Measurements from ENCODE around the gene ETV5. TPM values are rescaled to one million over a fixed set of nuclear protein-coding genes. Genes with fewer than 3 reads are reported as not detected.

Gene ETV5
- total and polyA plus RNA-seq, 4 donors: 3.3 to 14.9 (median 5.5) TPM

DNA sequence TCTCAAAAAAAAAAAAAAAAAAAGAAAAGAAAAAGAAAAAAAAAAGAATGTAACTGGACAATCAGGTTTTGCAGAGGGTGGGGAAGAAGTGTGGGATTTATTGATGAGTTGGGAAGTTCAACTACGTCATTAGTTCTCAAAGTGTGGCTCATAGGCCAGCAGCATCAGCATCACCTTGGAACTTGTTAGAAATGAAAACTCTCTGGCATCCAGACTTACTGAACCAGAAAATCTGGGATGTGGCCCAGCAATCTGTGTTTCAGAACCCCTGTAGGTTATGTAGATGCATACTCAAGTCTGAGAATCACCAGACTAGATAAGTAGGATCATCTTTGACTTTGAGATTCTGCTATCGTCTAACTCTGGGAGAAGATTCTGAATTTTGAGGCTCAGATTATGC, 45.8 kb upstream of the ETV5 start:
- TF ChIP-seq EGR1 (IDR thresholded peaks at IDR 0.05; ENCODE audit: low read depth in 2 of 2): no peak
- TF ChIP-seq GABPA (IDR thresholded peaks at IDR 0.05 in 1 of 2, conservative IDR thresholded peaks at IDR 0.05 in 1 of 2): no peak
- TF ChIP-seq NR2F2 (IDR thresholded peaks at IDR 0.05): no peak
- no peak for TF ChIP-seq SP1 (IDR thresholded peaks at IDR 0.05)
- TF ChIP-seq HNF4G (IDR thresholded peaks at IDR 0.05): no peak
- TF ChIP-seq, protein P1, sequence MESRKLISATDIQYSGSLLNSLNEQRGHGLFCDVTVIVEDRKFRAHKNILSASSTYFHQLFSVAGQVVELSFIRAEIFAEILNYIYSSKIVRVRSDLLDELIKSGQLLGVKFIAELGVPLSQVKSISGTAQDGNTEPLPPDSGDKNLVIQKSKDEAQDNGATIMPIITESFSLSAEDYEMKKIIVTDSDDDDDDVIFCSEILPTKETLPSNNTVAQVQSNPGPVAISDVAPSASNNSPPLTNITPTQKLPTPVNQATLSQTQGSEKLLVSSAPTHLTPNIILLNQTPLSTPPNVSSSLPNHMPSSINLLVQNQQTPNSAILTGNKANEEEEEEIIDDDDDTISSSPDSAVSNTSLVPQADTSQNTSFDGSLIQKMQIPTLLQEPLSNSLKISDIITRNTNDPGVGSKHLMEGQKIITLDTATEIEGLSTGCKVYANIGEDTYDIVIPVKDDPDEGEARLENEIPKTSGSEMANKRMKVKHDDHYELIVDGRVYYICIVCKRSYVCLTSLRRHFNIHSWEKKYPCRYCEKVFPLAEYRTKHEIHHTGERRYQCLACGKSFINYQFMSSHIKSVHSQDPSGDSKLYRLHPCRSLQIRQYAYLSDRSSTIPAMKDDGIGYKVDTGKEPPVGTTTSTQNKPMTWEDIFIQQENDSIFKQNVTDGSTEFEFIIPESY (IDR thresholded peaks at IDR 0.05): no peak
- no peak for TF ChIP-seq FOXA2 (IDR thresholded peaks at IDR 0.05)
- TF ChIP-seq MAX (IDR thresholded peaks at IDR 0.05): no peak
- TF ChIP-seq HNF4A (conservative IDR thresholded peaks at IDR 0.05): no peak
- TF ChIP-seq ATF3 (IDR thresholded peaks at IDR 0.05): no peak
- TF ChIP-seq YY1 (IDR thresholded peaks at IDR 0.05): no peak
- TF ChIP-seq, protein P2, sequence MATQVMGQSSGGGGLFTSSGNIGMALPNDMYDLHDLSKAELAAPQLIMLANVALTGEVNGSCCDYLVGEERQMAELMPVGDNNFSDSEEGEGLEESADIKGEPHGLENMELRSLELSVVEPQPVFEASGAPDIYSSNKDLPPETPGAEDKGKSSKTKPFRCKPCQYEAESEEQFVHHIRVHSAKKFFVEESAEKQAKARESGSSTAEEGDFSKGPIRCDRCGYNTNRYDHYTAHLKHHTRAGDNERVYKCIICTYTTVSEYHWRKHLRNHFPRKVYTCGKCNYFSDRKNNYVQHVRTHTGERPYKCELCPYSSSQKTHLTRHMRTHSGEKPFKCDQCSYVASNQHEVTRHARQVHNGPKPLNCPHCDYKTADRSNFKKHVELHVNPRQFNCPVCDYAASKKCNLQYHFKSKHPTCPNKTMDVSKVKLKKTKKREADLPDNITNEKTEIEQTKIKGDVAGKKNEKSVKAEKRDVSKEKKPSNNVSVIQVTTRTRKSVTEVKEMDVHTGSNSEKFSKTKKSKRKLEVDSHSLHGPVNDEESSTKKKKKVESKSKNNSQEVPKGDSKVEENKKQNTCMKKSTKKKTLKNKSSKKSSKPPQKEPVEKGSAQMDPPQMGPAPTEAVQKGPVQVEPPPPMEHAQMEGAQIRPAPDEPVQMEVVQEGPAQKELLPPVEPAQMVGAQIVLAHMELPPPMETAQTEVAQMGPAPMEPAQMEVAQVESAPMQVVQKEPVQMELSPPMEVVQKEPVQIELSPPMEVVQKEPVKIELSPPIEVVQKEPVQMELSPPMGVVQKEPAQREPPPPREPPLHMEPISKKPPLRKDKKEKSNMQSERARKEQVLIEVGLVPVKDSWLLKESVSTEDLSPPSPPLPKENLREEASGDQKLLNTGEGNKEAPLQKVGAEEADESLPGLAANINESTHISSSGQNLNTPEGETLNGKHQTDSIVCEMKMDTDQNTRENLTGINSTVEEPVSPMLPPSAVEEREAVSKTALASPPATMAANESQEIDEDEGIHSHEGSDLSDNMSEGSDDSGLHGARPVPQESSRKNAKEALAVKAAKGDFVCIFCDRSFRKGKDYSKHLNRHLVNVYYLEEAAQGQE (IDR thresholded peaks at IDR 0.05): no peak
- TF ChIP-seq RAD21 (IDR thresholded peaks at IDR 0.05): no peak
- no peak for TF ChIP-seq RXRA (IDR thresholded peaks at IDR 0.05)
- TF ChIP-seq FOXA1 (IDR thresholded peaks at IDR 0.05): no peak
- no peak for TF ChIP-seq TAF1 (conservative IDR thresholded peaks at IDR 0.05)
- no peak for TF ChIP-seq CTCF (IDR thresholded peaks at IDR 0.05; ENCODE audit: low read depth, low read length, missing input control)
- TF ChIP-seq JUND (IDR thresholded peaks at IDR 0.05): no peak
- 93% methylated on average over 2 of the region's 2 CpGs for WGBS
- H3K27ac ChIP-seq (ENCODE audit: low read depth in 1 of 2, low read length in 2 of 2): no peak overlapping the region
- no peaks in the 10 kb centered on the region for H3K4me1 ChIP-seq (ENCODE audit: control insufficient read depth in 4 of 4, insufficient read depth in 4 of 4, low read length in 3 of 4)
- no peaks in the 10 kb centered on the region for H3K36me3 ChIP-seq (ENCODE audit: control insufficient read depth in 4 of 4, insufficient read depth in 3 of 4, low read depth in 1 of 4, low read length in 3 of 4)
- H3K4me3 ChIP-seq (ENCODE audit: low read depth in 1 of 3, low read length in 3 of 3): no peak overlapping the region
- no peaks in the 10 kb centered on the region for H3K9me3 ChIP-seq (ENCODE audit: control insufficient read depth in 4 of 4, low read length in 3 of 4)
- no peaks in the 10 kb centered on the region for H3K27me3 ChIP-seq (ENCODE audit: control insufficient read depth in 4 of 4, insufficient read depth in 4 of 4, low read length in 3 of 4)
- DNase-seq (ENCODE audit: low spot score): no peak
- no peak overlapping the region for H3K9ac ChIP-seq (ENCODE audit: low read depth in 1 of 2, low read length in 2 of 2)
